Measurements from ENCODE around the gene EPHB4.
"Not testable (repeated sequence)": the region's sequence is repeated elsewhere in the genome, so short reads cannot be mapped to it uniquely, and the experiment has no call there.

Gene EPHB4

DNA sequence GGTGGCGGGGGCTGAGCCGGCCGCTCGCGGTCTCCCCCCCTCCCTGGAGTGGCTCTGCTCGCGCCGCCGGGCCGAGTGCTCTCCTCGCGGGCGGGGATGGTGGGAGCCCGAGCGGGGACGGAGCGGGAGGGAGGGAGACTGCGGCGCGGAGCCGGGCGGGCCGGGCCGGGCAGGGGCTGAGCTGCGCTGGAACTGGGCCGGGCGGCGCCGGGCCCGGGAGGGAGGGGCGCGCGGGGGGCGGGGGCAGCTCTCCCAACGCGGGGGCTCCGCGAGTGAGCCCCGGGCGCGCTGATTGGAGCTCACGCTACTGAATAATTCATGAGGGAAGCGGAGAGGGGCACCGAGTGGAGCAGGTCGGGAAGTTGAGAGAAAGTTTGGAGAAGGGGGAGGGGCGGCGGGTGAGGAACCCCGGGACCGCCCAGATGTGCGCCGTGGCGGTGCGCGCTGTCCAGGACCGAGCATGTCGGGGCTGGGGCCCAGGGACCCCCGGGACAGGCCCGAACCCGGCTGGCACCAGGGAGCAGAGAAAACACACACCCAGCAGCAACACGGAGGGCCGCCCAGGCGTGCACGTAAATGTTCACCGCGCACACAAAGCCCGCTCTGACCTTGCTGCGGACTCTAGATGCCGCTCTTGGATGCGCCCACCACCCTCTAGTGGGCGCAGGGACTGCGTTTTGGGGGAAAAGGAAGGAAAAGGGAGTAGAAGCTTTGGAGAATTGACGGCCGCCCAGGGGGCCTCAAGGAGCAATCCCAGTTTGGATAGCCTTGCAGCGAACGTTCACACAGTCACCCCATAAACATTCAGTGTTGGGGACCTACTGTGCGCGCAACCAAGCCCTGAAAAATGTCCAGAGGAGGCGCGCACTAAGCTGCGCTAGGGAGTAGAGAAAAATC is at the start of gene EPHB4:
TSS of gene EPHB4 (minus strand) at position 194 of the 897 bp plus-strand sequence. CDS start 493 bp downstream, outside the sequence.
- DNase-seq: peak; percentile 35

- DNase-seq: peak; percentile 72
Observed at GRCh38 chr7:100875356-100875751, 48.0 kb upstream of the EPHB4 start.

DNA sequence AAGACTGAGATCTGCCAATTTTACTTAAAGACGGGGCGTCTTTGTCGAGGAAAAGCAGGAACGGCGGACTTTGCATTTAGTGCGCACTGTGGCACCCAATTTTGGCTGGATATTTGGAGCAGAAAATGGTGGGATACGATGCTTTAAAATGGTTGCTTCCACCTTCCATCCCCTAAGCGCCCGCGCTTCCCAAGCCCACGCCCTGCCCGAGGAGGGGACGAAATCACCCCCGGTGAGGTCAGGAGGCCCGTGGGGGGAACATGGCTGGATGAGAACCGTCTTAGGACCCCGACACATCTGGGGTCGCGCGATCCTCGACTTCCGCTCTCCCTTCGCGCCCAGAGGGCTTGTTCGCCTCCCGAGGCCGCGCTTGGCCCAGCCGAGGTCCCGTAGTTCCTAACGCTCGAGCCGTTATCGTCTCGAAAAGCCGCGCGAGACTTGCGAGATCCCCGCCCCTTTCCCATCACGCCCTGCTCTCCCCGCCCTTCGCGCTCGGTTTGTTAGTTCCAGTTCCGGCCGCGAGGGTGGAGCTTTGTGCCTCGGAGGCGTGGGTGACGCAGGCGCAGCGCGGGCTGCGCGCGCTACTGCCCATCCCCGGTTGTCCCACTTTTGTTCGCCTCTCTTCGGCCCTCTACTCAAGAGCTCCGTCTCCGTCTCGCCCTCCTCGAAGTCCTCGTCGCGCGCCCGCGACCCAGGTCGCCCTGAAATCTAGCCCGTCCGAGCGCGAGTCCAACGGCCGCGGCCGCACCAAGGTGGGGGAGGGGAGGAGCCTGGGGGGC is 47.4 kb upstream of the EPHB4 start, which contains the start of gene SRRT:
TSS of gene SRRT (plus strand) at position 527 of the 779 bp plus-strand sequence. CDS start 488 bp downstream, outside the sequence.
- peak; percentile 100 for DNase-seq

DNA sequence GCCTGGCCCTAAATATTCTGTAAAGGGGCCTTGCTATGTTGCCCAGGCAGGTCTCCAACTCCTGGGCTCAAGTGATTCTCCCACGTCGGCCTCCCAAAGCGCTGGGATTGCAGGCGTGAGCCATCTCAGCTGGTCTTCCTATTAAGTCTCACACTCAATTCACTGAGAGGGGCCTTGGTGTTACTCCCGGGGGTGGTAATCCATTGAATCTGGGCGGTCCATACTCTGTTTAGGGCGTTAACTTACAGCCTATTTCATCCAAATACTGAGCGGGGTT is 46.9 kb upstream of the EPHB4 start:
- peak; percentile 67 for DNase-seq

DNA sequence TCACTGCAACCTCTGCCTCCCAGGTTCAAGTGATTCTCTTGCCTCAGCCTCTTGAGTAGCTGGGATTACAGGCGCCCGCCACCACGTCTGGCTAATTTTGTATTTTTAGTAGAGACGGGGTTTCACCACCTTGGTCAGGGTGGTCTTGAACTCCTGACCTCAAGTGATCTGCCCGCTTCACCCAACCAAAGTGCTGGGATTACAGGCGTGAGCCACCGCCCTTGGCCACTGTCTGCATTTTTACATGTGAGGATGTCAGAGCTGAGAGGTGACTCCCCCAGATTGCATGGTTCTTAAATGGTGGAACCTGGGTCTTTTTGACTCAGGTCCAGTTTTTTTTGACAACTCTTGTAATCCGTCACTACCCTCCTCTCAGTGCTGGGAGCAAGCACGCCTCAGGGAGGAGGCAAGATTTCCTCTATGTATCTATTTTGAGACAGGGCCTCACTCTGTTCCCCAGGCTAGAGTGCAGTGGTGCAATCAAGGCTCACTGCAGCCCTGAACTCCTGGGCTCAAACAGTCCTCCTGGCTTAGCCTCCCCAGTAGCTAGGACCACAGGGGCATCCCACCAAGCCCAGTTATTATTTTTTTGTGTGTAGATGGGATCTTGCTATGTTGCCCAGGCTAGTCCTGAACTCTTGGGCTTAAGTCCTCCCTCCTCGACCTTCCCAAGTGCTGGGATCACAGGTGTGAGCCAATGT is 46.4 kb upstream of the EPHB4 start:
- DNase-seq: no peak

DNA sequence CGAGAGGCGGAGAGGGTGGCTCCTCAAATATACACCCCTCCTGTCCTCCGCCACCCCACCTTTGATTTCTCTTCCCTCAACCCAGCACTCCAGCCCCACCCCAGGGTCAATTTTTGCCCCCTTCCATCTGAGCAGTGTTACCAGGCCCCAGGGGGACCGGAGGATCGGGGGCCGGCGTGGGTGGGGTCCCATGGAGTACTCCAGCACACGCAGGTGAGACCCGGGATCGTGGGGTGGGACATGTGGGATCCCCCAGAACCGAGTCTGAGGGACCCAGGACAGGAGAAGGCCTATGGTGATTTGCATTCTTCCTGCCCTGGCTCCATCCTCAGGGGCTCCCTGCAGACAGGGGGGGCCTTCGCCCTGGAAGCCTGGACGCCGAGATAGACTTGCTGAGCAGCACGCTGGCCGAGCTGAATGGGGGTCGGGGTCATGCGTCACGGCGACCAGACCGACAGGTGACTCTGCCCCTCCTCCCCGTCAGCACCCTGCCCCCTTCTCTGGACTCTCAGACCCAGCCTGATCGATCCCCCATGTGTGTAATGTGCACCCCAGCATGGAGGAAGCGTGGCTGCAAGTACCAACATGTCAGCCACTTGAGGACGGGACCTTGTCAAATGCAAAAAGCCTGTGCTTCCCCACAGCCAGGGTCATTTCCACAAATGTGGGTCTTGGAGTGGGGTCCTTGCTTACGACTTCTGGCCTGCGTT is 40.6 kb upstream of the EPHB4 start:
- DNase-seq: no peak

DNA sequence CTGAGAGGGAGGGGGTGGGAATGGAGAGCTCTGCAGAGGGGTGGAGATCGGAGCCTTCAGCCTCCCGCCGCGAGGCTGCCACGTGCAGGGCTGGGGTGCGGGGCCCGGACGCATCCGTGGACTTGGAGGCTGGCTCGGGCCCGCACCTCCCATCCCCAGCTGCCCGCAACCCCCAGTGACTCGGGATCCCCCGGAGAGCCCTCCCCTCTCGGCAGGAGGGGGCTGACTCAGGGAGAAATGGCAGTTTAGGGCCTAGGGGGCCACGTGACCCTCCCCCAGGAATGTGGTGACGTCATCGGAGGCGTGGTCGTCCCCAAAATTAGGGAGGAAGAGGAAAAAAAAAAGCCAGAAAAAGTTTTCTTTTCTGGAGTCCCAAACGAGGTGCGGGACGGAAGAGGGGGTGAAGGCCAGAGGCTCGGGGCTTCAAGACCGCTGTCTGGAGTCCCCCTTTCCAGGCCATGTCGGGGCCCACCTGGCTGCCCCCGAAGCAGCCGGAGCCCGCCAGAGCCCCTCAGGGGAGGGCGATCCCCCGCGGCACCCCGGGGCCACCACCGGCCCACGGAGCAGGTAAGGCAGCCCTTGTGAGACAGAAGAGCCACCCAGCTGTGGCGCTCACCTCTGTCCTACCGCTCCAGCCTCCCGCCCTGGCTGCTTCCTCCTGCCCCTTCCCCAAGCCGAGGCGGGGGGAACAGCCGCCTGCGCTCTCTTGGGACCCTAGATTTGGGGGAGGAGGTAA is 39.9 kb upstream of the EPHB4 start, which contains the start of gene TRIP6:
TSS of gene TRIP6 (plus strand) at position 348 of the 736 bp plus-strand sequence. CDS start at position 459, 111 bp downstream.
- DNase-seq: peak; percentile 46

GRCh38 chr7:100866729-100867039 is 39.4 kb upstream of the EPHB4 start:
- no peak for DNase-seq

- peak; percentile 73 for DNase-seq
Observed at GRCh38 chr7:100865938-100866728, 38.8 kb upstream of the EPHB4 start.

DNA sequence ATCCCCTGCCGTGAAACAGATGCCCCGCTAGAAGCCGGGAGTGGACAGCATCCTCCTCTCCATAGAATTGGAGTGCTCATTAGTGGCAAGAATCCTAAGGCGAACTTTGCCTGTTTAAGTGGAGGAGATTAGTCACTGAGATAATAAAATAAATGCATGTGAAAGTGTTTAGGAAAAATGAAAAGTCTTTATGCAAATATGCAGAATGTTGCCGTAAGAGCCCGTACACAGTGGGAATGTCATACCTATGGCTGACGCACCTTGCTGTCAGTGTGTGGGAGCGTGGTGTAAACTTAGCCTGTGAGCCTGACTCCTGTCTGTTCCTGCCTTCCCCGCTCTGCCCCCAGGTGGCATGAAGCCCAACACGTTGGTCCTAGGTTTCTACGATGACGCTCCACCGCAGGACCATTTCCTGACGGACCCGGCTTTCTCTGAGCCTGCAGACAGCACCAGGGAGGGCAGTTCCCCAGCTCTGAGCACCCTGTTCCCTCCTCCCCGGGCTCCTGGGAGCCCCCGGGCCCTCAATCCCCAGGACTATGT is 38.1 kb upstream of the EPHB4 start:
- peak; percentile 64 for DNase-seq

DNA sequence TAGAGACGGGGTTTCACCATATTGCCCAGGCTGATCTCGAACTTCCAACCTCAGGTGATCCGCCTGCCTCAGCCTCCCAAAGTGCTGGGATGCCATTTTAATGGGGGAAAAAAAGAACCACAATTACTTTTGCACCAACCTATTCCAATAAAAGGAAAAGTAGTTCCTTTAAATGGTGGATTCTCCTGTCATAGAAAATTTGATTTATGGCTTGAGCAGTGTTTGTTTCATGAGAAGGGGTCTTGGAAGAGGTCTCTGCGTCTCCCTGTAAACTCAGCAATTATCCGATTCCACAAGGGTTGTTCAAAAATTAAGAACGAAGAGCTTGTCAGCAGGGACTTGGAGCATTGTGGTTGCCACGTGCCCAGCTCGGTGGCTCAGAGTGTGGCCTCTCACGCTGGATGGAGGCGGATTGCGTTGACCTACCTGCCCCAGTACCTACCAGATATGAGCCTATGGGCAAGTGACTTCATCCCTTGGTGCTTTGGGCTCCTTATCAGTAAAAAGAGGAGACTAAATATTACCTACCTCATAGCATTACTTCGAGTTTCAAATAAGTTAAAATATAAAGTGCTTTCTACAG is 37.0 kb upstream of the EPHB4 start:
- no peak for DNase-seq

DNA sequence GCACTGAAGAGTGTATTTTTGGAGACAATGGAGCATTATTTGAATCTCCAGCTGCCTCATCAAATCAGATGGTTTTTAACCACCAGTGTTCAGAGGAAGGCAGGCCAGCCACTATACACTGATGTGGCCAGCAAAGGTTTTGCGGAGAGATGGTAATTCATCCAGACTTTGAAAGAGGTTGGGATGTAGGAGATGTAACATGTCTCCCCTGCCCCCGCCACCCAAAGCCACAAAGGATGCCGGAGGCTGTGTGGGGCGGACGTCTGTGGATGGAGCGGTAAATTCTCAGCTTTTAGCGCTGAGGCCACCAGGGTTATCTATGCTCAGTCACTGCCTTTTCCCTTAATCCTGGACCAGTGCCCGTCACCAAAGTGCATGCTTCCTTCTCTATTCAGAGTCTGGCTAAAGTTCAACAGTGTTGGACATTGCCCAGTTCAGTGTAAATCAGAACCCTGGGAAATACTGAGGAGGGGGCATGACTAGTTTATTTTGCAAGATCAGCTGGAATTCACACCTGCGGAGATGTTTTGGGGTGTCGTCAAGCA is 36.2 kb upstream of the EPHB4 start:
- DNase-seq: no peak

DNA sequence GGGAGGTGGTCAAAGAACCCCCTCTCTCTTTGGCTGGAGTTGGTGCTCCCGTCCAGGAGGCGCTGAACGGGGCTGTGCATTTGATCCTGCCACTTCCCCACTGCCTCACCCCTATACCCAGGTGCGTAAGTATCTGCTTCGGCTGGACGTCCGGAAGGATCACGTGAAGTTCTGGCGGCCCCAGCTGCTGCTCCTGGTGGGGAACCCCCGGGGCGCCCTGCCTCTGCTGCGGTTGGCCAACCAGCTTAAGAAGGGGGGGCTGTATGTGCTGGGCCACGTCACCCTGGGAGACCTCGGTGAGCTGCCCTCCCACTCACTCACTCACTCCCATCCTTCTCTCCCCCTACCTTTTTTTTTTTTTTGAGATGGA is 34.3 kb upstream of the EPHB4 start:
- no peak for DNase-seq

DNA sequence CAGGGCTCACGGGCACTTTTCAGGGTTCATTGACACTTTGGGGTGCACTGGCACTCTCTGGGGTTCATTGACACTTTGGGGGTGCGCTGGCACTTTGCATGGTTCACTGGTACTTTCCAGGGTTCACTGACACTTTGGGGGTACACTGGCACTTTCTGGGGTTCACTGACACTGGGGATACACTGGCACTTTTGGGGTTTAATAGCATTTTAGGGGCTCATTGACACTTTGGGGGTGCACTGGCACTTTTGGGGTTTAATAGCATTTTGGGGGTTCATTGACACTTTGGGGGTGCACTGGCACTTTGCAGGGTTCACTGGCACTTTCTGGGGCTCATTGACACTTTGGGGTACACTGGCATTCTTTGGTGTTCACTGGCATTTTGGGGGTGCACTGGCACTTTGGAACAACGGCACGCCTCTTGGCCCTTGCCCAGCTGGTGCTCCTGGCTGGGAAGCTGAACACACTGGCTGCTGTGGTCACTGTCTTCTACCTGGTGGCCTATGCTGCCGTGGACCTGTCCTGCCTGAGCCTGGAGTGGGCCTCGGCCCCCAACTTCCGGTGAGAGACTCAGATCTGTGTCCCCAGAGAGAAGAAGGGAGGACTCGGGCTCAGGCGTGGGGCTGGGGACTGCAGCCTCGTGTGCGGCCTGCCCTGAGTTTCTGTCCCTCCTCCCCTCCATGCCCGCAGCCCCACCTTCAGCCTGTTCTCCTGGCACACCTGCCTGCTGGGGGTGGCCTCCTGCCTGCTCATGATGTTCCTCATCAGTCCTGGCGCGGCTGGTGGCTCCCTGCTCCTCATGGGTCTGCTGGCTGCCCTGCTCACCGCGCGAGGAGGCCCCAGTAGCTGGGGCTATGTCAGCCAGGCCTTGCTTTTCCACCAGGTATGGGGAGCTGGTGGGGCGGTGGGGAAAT is 33.6 kb upstream of the EPHB4 start:
- DNase-seq: no peak

DNA sequence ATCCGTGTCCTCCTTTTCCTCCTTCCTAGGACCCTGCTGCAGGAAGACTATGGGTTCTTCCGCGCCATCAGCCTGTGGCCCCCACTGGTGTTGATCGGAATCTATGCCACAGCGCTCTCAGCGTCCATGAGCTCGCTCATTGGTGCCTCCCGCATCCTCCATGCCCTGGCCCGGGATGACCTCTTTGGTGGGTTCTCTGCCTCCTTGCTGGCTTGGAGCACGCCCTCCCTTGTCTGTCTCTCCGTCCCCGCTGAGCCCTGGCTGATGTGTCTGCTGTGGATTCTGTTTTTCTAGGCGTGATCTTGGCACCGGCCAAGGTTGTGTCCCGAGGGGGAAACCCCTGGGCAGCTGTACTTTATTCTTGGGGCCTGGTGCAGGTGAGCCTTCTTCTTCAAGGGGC is 32.5 kb upstream of the EPHB4 start:
- DNase-seq: no peak

GRCh38 chr7:100856871-100857282 is 29.6 kb upstream of the EPHB4 start:
- DNase-seq: no peak

- no peak for DNase-seq
Observed at GRCh38 chr7:100855515-100855914, 28.2 kb upstream of the EPHB4 start.

DNA sequence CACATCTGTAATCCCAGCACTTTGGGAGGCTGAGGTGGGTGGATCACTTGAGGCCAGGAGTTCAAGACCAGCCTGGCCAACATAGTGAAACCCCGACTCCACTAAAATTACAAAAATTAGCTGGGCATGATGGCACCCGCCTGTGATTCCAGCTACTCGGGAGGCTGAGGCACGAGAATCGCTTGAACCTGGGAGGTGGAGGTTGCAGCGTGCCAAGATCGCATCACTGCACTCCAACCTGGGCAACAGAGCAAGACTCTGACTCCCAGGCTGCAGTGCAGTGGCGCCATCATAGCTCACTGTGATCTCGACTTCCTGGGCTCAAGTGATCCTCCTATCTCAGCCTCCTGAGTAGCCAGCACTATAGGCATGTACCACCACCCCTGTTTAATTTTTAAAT is 27.6 kb upstream of the EPHB4 start:
- not testable (repeated sequence) for DNase-seq
